Nephron progenitor cell (in vitro differentiated cells): Measurements from ENCODE around the gene PEX11A.
A peak's percentile ranks its signal among the peaks of the same experiment; 100 is the strongest.

ENCODE experiments used
- DNase-seq: peaks from one replicate; pipeline ENCODE4 v3.0.0; 2021
- H3K27ac Mint-ChIP-seq: 2 replicates; pipeline ENCODE4 v1.8.0; 2021; ENCODE audit warnings: mild to moderate bottlenecking, moderate library complexity, mixed read lengths
- H3K27me3 Mint-ChIP-seq: 2 replicates; pipeline ENCODE4 v1.8.0; 2021; ENCODE audit warnings: mild to moderate bottlenecking, low read depth, mixed read lengths; ENCODE audit not compliant: poor library complexity
- H3K36me3 Mint-ChIP-seq: 2 replicates; pipeline ENCODE4 v1.8.0; 2021; ENCODE audit warnings: low read depth, mixed read lengths
- H3K4me1 Mint-ChIP-seq: 2 replicates; pipeline ENCODE4 v1.8.0; 2021; ENCODE audit warnings: mixed read lengths
- H3K4me3 Mint-ChIP-seq: 2 replicates; pipeline ENCODE4 v1.8.0; 2021; ENCODE audit warnings: mild to moderate bottlenecking, moderate library complexity, mixed read lengths
- H3K9me3 Mint-ChIP-seq: 2 replicates; pipeline ENCODE4 v1.8.0; 2021; ENCODE audit warnings: mild to moderate bottlenecking, moderate library complexity, mixed read lengths
- CTCF ChIP-seq: fragments of 200-600 bp; sonication (generic); IDR thresholded peaks from 2 replicates; pipeline ENCODE4 v1.5.0; 2021; ENCODE audit warnings: antibody characterized with exemption

PEX11A gene

GRCh38 chr15:89641053-89641452 is 49.5 kb downstream of the PEX11A start:
- no peak for TF ChIP-seq CTCF
- peaks cover 3% of the 10 kb centered on the region for H3K27me3 Mint-ChIP-seq
- H3K9me3 Mint-ChIP-seq = peaks cover 12% of the 10 kb centered on the region
- peak overlapping the region; percentile 46 for H3K27ac Mint-ChIP-seq
- H3K4me3 Mint-ChIP-seq = no peak overlapping the region
- peaks cover 57% of the 10 kb centered on the region for H3K36me3 Mint-ChIP-seq
- no peak for DNase-seq
- no peaks in the 10 kb centered on the region for H3K4me1 Mint-ChIP-seq

GRCh38 chr15:89640245-89640644 is 50.3 kb downstream of the PEX11A start:
- Mint-ChIP-seq H3K4me1 (no peaks in the 10 kb centered on the region), H3K9me3 (peaks cover 20% of the 10 kb centered on the region), H3K27me3 (peaks cover 3% of the 10 kb centered on the region), H3K36me3 (peaks cover 61% of the 10 kb centered on the region), H3K4me3 (no peak overlapping the region), H3K27ac (no peak overlapping the region)
- TF ChIP-seq CTCF = no peak
- DNase-seq = no peak

- Mint-ChIP-seq H3K4me1 (no peaks in the 10 kb centered on the region), H3K27ac (no peak overlapping the region), H3K4me3 (no peak overlapping the region), H3K27me3 (peaks cover 3% of the 10 kb centered on the region), H3K9me3 (peaks cover 41% of the 10 kb centered on the region), H3K36me3 (peaks cover 69% of the 10 kb centered on the region)
- no peak for DNase-seq
- TF ChIP-seq CTCF = no peak
Observed at GRCh38 chr15:89633585-89633984, 57.0 kb downstream of the PEX11A start.

- H3K36me3 Mint-ChIP-seq = peaks cover 72% of the 10 kb centered on the region
- DNase-seq = no peak
- TF ChIP-seq CTCF = no peak
- H3K27me3 Mint-ChIP-seq = peaks cover 3% of the 10 kb centered on the region
- H3K4me3 Mint-ChIP-seq = no peak overlapping the region
- peak overlapping the region; percentile 29 for H3K27ac Mint-ChIP-seq
- peaks cover 41% of the 10 kb centered on the region for H3K9me3 Mint-ChIP-seq
- H3K4me1 Mint-ChIP-seq = no peaks in the 10 kb centered on the region
Observed at GRCh38 chr15:89632563-89633430, 57.8 kb downstream of the PEX11A start.

GRCh38 chr15:89631902-89632264 is 58.7 kb downstream of the PEX11A start:
- peak overlapping the region; percentile 53 for H3K27ac Mint-ChIP-seq
- H3K4me3 Mint-ChIP-seq = no peak overlapping the region

More at GRCh38 chr15:89631902-89632264, 58.7 kb downstream of the PEX11A start:
- DNase-seq = no peak
- Mint-ChIP-seq H3K36me3 (peaks cover 80% of the 10 kb centered on the region), H3K4me1 (no peaks in the 10 kb centered on the region), H3K9me3 (peaks cover 38% of the 10 kb centered on the region), H3K27me3 (peaks cover 3% of the 10 kb centered on the region)
- no peak for TF ChIP-seq CTCF
